GM19193 (cell line): Measurements from ENCODE around the gene MBP.

Experiments used
- POLR2A ChIP-seq: IDR thresholded peaks from 4 replicates; pipeline ENCODE4 v1.6.1; 2011; ENCODE audit not compliant: insufficient read depth, insufficient read length; ENCODE audit errors: extremely low read depth

The MBP gene

GRCh38 chr18:76977108-76977621, 155.4 kb downstream of the MBP start:
- no peak for TF ChIP-seq POLR2A

- no peak for TF ChIP-seq POLR2A
Measured at GRCh38 chr18:76975577-76976110, 156.9 kb downstream of the MBP start.

- TF ChIP-seq POLR2A: no peak
Measured at GRCh38 chr18:76974386-76974785, 158.2 kb downstream of the MBP start.

- TF ChIP-seq POLR2A: no peak
Measured at GRCh38 chr18:76973520-76974266, 158.9 kb downstream of the MBP start.

- no peak for TF ChIP-seq POLR2A
Measured at GRCh38 chr18:76972846-76973519, 159.6 kb downstream of the MBP start.

- TF ChIP-seq POLR2A: no peak
Measured at GRCh38 chr18:76972241-76972640, 160.3 kb downstream of the MBP start.

GRCh38 chr18:76970770-76971559, 161.6 kb downstream of the MBP start:
- no peak for TF ChIP-seq POLR2A

GRCh38 chr18:76967721-76968472, 164.7 kb downstream of the MBP start:
- TF ChIP-seq POLR2A: no peak

- no peak for TF ChIP-seq POLR2A
Measured at GRCh38 chr18:76963936-76964335, 168.6 kb downstream of the MBP start.

- TF ChIP-seq POLR2A: no peak
Measured at GRCh38 chr18:76962851-76963250, 169.7 kb downstream of the MBP start.

GRCh38 chr18:76960528-76961035, 172.0 kb downstream of the MBP start:
- no peak for TF ChIP-seq POLR2A

GRCh38 chr18:76959605-76960004, 173.0 kb downstream of the MBP start:
- no peak for TF ChIP-seq POLR2A

- TF ChIP-seq POLR2A: no peak
Measured at GRCh38 chr18:76958692-76959341, 173.8 kb downstream of the MBP start.
